Measurements from ENCODE around the gene MIOX. TPM values are rescaled to one million over a fixed set of nuclear protein-coding genes. Genes with fewer than 3 reads are reported as not detected.

The MIOX gene
- total RNA-seq, 2 experiments from 2014 or later, result 0.23 to 0.61 TPM

DNA sequence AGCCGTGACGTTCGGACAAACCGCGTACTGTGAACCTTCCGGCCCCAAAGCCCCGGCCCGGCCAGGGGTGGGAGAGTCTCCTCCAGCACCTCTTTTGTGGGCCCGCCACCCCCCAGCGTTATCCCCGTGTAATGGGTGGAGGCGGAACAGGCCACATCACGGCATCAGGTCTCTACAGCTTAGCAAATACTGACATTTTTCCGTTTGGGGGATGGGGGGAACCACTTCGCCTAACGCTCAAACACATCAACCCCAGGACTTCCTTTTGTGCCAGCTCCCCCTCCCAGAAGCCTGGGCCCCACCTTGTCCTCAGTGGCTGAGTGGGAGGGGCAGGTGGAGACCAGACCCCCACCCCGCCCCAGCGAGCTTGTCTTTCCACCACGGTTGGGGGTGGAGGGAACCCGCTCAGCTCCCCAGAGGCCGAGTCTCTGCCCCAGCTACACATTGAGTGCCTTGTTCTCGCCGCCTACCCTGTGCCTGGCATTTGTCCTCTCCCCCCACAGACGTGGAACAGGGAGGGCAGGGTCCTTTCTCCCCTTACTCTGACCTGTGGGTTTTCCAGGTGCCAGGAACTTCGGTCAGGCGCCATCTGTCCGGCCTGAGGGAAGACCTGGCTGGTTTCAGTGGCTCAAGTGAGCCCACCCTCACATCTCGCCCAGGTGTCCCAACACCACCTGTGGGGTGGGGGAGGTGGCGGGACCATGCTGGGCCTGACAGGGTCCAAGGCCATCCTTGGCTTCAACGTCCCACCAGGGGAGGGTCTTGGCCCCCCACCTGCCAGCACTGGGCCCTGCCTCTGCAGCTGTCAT, 41.4 kb upstream of the MIOX start:
- Mint-ChIP-seq H3K4me3 (no peak overlapping the region), H3K27ac (peak overlapping the region; percentile 84), H3K36me3 (peaks cover 22% of the 10 kb centered on the region), H3K27me3 (no peaks in the 10 kb centered on the region), H3K4me1 (peaks cover 24% of the 10 kb centered on the region), H3K9me3 (ENCODE audit: low read depth) (no peaks in the 10 kb centered on the region)
- DNase-seq, result peak; percentile 64
- CTCF ChIA-PET, result interaction anchor here (1.1 to 2.1 kb wide), 6 partner anchors 9 to 118 kb away, joined by 3 to 12 read pairs (median 4); no protein-coding TSS in a partner anchor
- peak; percentile 52 for ATAC-seq

DNA sequence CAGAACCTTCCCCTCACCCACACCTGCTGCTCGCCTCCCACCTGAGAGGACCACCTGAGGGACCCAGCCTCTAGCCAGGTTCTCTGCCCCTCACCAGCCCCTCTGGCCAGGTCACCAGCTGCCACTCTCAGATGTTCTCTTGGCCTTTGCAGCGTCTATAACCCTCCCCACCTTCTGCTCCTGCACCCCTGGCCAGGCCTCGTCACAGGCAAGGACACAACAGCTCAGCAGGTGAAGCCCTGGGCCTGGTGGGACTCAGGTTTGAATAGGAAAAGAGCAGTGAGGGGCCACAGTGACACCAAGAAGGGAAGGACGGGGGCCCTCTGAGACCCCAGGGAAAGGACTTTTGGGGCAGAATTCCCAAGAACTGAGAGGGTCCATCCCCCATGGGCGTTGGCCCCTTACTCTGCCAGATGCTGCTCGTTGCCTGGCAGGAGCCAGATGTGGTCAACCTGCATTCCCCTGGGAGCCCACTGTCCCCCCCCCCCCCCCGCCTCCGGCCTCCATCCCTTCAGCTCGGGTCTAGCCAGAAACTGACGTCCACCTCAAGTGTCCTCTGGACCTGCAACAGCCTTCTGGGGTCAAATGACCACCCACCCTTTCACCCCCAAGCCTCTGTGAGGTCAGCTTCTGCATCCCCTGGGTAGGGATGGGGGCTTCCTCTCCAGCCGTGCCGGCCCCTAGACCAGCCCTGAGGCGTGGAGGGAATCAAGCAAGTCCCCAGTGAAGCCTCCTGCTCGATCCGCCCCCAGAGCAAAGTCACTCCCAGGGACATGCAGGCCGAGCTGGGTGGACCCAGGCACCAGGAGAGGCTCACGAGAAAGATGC, 40.6 kb upstream of the MIOX start:
- Mint-ChIP-seq H3K27me3 (no peaks in the 10 kb centered on the region), H3K9me3 (ENCODE audit: low read depth) (no peaks in the 10 kb centered on the region), H3K27ac (peak overlapping the region; percentile 84), H3K36me3 (peaks cover 26% of the 10 kb centered on the region), H3K4me3 (no peak overlapping the region), H3K4me1 (peaks cover 24% of the 10 kb centered on the region)
- CTCF ChIA-PET, result interaction anchor here (1.1 to 2.1 kb wide), 6 partner anchors 9 to 117 kb away, joined by 3 to 12 read pairs (median 4); no protein-coding TSS in a partner anchor
- DNase-seq (no peak), ATAC-seq (no peak)

DNA sequence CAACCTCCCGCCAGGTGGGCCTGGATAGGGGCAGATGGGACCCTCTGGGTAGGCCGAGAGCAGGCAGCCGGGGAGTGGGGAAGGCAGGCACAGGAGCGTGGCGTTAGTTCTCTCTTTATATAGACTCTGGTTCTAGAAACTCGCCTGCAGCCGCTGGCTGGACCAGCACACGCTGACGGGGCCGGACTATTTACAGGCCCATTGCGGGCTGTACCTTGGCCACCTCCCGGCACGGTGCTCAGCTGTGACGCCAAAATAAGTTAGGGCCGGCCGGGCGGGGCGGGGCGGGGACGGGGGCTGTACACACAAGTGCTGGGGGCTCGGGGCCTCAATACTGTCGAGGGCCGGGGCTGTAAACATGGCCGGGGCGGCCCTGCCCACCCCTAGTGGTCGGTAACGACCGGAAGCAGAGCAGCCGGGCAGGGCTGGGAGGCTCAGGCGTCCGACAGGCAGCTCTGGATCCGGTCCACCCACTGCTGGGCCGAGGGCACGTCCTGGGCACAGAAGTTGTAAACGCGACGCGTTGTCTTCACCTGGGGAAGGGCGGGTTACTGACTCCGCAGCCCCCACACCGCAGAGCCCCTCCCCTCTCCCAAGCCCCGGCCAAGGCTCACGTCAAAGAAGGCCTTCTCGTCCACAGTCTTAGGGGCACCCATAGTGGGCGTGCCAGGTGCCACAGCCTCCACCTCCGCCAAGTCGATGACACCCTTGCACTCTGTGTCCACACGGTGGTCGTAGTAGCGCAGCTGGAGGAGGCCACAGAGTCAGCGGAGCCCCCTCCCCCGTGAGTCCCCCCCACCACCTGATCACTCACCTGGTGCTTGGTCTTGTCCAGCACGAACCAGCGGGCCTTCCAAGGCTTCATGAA, 39.7 kb upstream of the MIOX start:
- peaks cover 24% of the 10 kb centered on the region for H3K4me1 Mint-ChIP-seq
- no peaks in the 10 kb centered on the region for H3K9me3 Mint-ChIP-seq (ENCODE audit: low read depth)
- CTCF ChIA-PET, result no interaction called here
- H3K4me3 Mint-ChIP-seq, result no peak overlapping the region
- H3K27me3 Mint-ChIP-seq, result no peaks in the 10 kb centered on the region
- ATAC-seq (no peak), DNase-seq (no peak)
- peaks cover 31% of the 10 kb centered on the region for H3K36me3 Mint-ChIP-seq
- H3K27ac Mint-ChIP-seq, result no peak overlapping the region

- CTCF ChIA-PET, result interaction anchor here (0.8 to 1.1 kb wide), 2 partner anchors 10 to 26 kb away, joined by 3 read pairs; no protein-coding TSS in a partner anchor
- Mint-ChIP-seq H3K27ac (peak overlapping the region; percentile 57), H3K4me3 (no peak overlapping the region)
These were observed 38.8 kb upstream of the MIOX start for GRCh38 chr22:50447576-50448551.

GRCh38 chr22:50452649-50453048, 34.0 kb upstream of the MIOX start:
- Mint-ChIP-seq H3K27me3 (no peaks in the 10 kb centered on the region), H3K4me1 (peaks cover 12% of the 10 kb centered on the region), H3K27ac (peak overlapping the region; percentile 48), H3K4me3 (no peak overlapping the region), H3K36me3 (peaks cover 31% of the 10 kb centered on the region), H3K9me3 (ENCODE audit: low read depth) (no peaks in the 10 kb centered on the region)
- CTCF ChIA-PET, result interaction anchor here (0.7 to 1.3 kb wide), 4 partner anchors 17 to 65 kb away, joined by 3 read pairs; no protein-coding TSS in a partner anchor
- ATAC-seq (no peak), DNase-seq (no peak)

More at GRCh38 chr22:50447576-50448551, 38.8 kb upstream of the MIOX start:
- H3K4me1 Mint-ChIP-seq, result peaks cover 26% of the 10 kb centered on the region
- no peaks in the 10 kb centered on the region for H3K27me3 Mint-ChIP-seq
- peaks cover 33% of the 10 kb centered on the region for H3K36me3 Mint-ChIP-seq
- ATAC-seq, result no peak
- no peak for DNase-seq
- H3K9me3 Mint-ChIP-seq (ENCODE audit: low read depth), result no peaks in the 10 kb centered on the region

GRCh38 chr22:50454556-50455075, 32.0 kb upstream of the MIOX start:
- H3K4me3 Mint-ChIP-seq, result no peak overlapping the region
- ATAC-seq (peak; percentile 21), DNase-seq (no peak)
- H3K27me3 Mint-ChIP-seq, result no peaks in the 10 kb centered on the region
- H3K27ac Mint-ChIP-seq, result no peak overlapping the region
- peaks cover 9% of the 10 kb centered on the region for H3K4me1 Mint-ChIP-seq
- H3K9me3 Mint-ChIP-seq (ENCODE audit: low read depth), result no peaks in the 10 kb centered on the region
- peaks cover 25% of the 10 kb centered on the region for H3K36me3 Mint-ChIP-seq
- CTCF ChIA-PET, result interaction anchor here (0.7 to 2.5 kb wide), 2 partner anchors 9 to 43 kb away, joined by 3 to 11 read pairs; no protein-coding TSS in a partner anchor

- peaks cover 9% of the 10 kb centered on the region for H3K4me1 Mint-ChIP-seq
- no peak for ATAC-seq
- no peak overlapping the region for H3K27ac Mint-ChIP-seq
- H3K9me3 Mint-ChIP-seq (ENCODE audit: low read depth), result no peaks in the 10 kb centered on the region
- CTCF ChIA-PET, result interaction anchor here (2.5 kb wide), 1 partner anchor 43 kb away, joined by 11 read pairs; no protein-coding TSS in a partner anchor
- H3K4me3 Mint-ChIP-seq, result no peak overlapping the region
- peaks cover 26% of the 10 kb centered on the region for H3K36me3 Mint-ChIP-seq
- no peak for DNase-seq
- H3K27me3 Mint-ChIP-seq, result no peaks in the 10 kb centered on the region
These were observed 31.5 kb upstream of the MIOX start for GRCh38 chr22:50455201-50455600.

DNA sequence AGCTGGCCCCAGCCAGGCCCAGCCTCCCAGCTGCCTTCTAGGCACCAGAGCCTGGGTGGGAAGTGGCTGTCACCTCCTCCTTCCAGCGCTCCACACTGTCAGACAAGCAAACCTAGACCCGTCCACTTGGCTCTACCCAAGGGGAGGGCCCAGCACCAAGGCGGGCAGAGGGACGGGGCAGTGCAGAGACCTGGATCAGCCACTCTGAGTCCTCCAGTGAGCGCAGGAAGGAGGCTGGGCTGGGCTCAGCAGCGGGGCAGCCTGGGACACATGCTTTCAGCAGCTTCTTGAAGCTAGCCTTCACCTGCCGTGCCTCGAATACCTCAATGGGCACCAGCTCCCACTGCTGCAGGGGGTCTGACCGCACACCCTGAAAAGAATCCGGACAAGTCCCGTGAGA, 30.6 kb upstream of the MIOX start:
- H3K36me3 Mint-ChIP-seq, result peaks cover 29% of the 10 kb centered on the region
- CTCF ChIA-PET, result interaction anchor here (1.0 to 2.5 kb wide), 3 partner anchors 12 to 69 kb away, joined by 3 to 11 read pairs (median 3); partner anchors contain the start of gene SCO2

GRCh38 chr22:50456466-50457234, 30.0 kb upstream of the MIOX start:
- ATAC-seq, result no peak
- DNase-seq, result no peak
- Mint-ChIP-seq H3K4me3 (no peak overlapping the region), H3K36me3 (peaks cover 25% of the 10 kb centered on the region), H3K9me3 (ENCODE audit: low read depth) (no peaks in the 10 kb centered on the region), H3K27ac (peak overlapping the region; percentile 18), H3K27me3 (no peaks in the 10 kb centered on the region), H3K4me1 (peaks cover 9% of the 10 kb centered on the region)
- CTCF ChIA-PET, result interaction anchor here (1.0 to 2.5 kb wide), 5 partner anchors 9 to 69 kb away, joined by 3 to 11 read pairs (median 3); partner anchors contain the start of gene SCO2

More for the DNA sequence above, 30.6 kb upstream of the MIOX start:
- Mint-ChIP-seq H3K9me3 (ENCODE audit: low read depth) (no peaks in the 10 kb centered on the region), H3K4me3 (no peak overlapping the region), H3K4me1 (peaks cover 9% of the 10 kb centered on the region), H3K27ac (no peak overlapping the region), H3K27me3 (no peaks in the 10 kb centered on the region)
- ATAC-seq (no peak), DNase-seq (no peak)

- ATAC-seq (no peak), DNase-seq (no peak)
- CTCF ChIA-PET, result interaction anchor here (1.6 to 2.5 kb wide), 3 partner anchors 9 to 39 kb away, joined by 4 to 10 read pairs (median 5); no protein-coding TSS in a partner anchor
- Mint-ChIP-seq H3K27ac (no peak overlapping the region), H3K27me3 (no peaks in the 10 kb centered on the region), H3K36me3 (peaks cover 27% of the 10 kb centered on the region), H3K9me3 (ENCODE audit: low read depth) (no peaks in the 10 kb centered on the region), H3K4me3 (no peak overlapping the region), H3K4me1 (peaks cover 2% of the 10 kb centered on the region)
These were observed 27.6 kb upstream of the MIOX start for GRCh38 chr22:50459016-50459415.

Data from activated CD8-positive, alpha-beta memory T cell treated with anti-CD3 and anti-CD28 coated beads, Interleukin-2, amount 10 ng/mL, durations not matched to agents 7 days and 5 days (primary cell).